IMR-90 (cell line): Measurements from ENCODE around the gene CYP27B1. TPM values are rescaled to one million over a fixed set of nuclear protein-coding genes. Genes with fewer than 3 reads are reported as not detected.

Experiments used
- ATAC-seq: fragments of 200-7000 bp; cut with Tn5 transposase; 2 replicates; pipeline ENCODE4 v1.9.1; 2020; ENCODE audit warnings: low read depth, mild to moderate bottlenecking, moderate library complexity
- BruUV-seq: library from RNA; stranded (reverse); fragments of 400-500 nt; replicated peaks from 2 replicates; lab custom pipeline; 2021; lab: Mats Ljungman, UMichigan
- CTCF ChIA-PET: fragments of 300-600 bp; formaldehyde crosslinking; extraction: SDS; loops from one replicate; lab custom pipeline; 2021; ENCODE audit warnings: antibody characterized with exemption; lab: Yijun Ruan, JAX
- POLR2A ChIA-PET: fragments of 300-600 bp; sonication (Branson Sonifier 250); formaldehyde crosslinking; loops from one replicate; lab custom pipeline; 2022; ENCODE audit warnings: antibody characterized with exemption; ENCODE audit not compliant: unreplicated experiment; lab: Charles Lee
- DNase-seq: peaks from one replicate; pipeline ENCODE4 v3.0.0; 2013
- H2AFZ ChIP-seq: replicated peaks from 2 replicates; pipeline ENCODE3; 2013; ENCODE audit warnings: low read length, mild to moderate bottlenecking; ENCODE audit not compliant: poor library complexity
- H2AK5ac ChIP-seq: 2 replicates; pipeline ENCODE4 v1.6.1; 2013; ENCODE audit warnings: low read depth, low read length, inconsistent platforms
- H2AK9ac ChIP-seq: replicated peaks from 2 replicates; pipeline ENCODE3; 2013; ENCODE audit warnings: mild to moderate bottlenecking, low read depth, low read length, moderate library complexity; ENCODE audit not compliant: poor library complexity
- H2BK120ac ChIP-seq: 2 replicates; pipeline ENCODE4 v1.6.1; 2013; ENCODE audit warnings: low read depth, low read length, inconsistent platforms
- H2BK15ac ChIP-seq: 3 replicates; pipeline ENCODE4 v1.6.1; 2013; ENCODE audit warnings: low read depth, low read length, inconsistent platforms
- H2BK20ac ChIP-seq: 2 replicates; pipeline ENCODE4 v1.6.1; 2013; ENCODE audit warnings: low read depth, mild to moderate bottlenecking, inconsistent platforms, low read length, moderate library complexity
- H2BK5ac ChIP-seq: 2 replicates; pipeline ENCODE4 v1.6.1; 2013; ENCODE audit warnings: mild to moderate bottlenecking, low read depth, low read length, inconsistent platforms; ENCODE audit not compliant: poor library complexity, severe bottlenecking
- H3K14ac ChIP-seq: replicated peaks from 2 replicates; pipeline ENCODE4 v1.6.1; 2013; ENCODE audit warnings: low read depth, low read length, inconsistent platforms
- H3K18ac ChIP-seq: 2 replicates; pipeline ENCODE4 v1.6.1; 2013; ENCODE audit warnings: low read depth, low read length, control low read depth
- H3K23ac ChIP-seq: 2 replicates; pipeline ENCODE4 v1.6.1; 2013; ENCODE audit warnings: low read depth, low read length, inconsistent platforms
- H3K27ac ChIP-seq: 2 replicates; pipeline ENCODE4 v1.5.1; 2013; ENCODE audit warnings: mild to moderate bottlenecking, control low read depth, low read length; ENCODE audit not compliant: insufficient read depth
- H3K27me3 ChIP-seq: 2 replicates; pipeline ENCODE4 v1.6.1; 2013; ENCODE audit warnings: low read length; ENCODE audit not compliant: control insufficient read depth, insufficient read depth
- H3K36me3 ChIP-seq: 2 replicates; pipeline ENCODE4 v1.6.1; 2013; ENCODE audit warnings: low read length, mixed read lengths; ENCODE audit not compliant: control insufficient read depth, insufficient read depth
- H3K4ac ChIP-seq: 2 replicates; pipeline ENCODE4 v1.6.1; 2013; ENCODE audit warnings: low read depth, low read length, inconsistent platforms
- H3K4me1 ChIP-seq: 2 replicates; pipeline ENCODE4 v1.6.1; 2013; ENCODE audit warnings: low read length, mixed read lengths; ENCODE audit not compliant: control insufficient read depth, insufficient read depth
- H3K4me2 ChIP-seq: 2 replicates; pipeline ENCODE4 v1.6.1; 2013; ENCODE audit warnings: low read depth, mild to moderate bottlenecking, control low read depth, low read length, moderate library complexity
- H3K4me3 ChIP-seq: 2 replicates; pipeline ENCODE4 v1.5.1; 2013; ENCODE audit warnings: low read depth, mild to moderate bottlenecking, control low read depth, low read length, moderate library complexity; ENCODE audit not compliant: insufficient read depth
- H3K56ac ChIP-seq: 2 replicates; pipeline ENCODE4 v1.6.1; 2013; ENCODE audit warnings: low read length, inconsistent platforms; ENCODE audit not compliant: insufficient read depth; ENCODE audit errors: extremely low read depth
- H3K79me1 ChIP-seq, 2 experiments: 2 replicates each; pipeline ENCODE4 v1.6.1; 2013; ENCODE audit warnings: low read length in 2 of 2, inconsistent platforms in 1 of 2, low read depth in 1 of 2
- H3K9ac ChIP-seq: 2 replicates; pipeline ENCODE4 v1.6.1; 2013; ENCODE audit warnings: low read depth, low read length, control low read depth
- H3K9me1 ChIP-seq: 2 replicates; pipeline ENCODE4 v1.6.1; 2013; ENCODE audit warnings: low read length, inconsistent platforms; ENCODE audit not compliant: insufficient read depth
- H3K9me3 ChIP-seq: 2 replicates; pipeline ENCODE4 v1.6.1; 2013; ENCODE audit warnings: low read length; ENCODE audit not compliant: control insufficient read depth, insufficient read depth
- H4K20me1 ChIP-seq: 2 replicates; pipeline ENCODE4 v1.6.1; 2013; ENCODE audit warnings: low read length, inconsistent platforms; ENCODE audit not compliant: insufficient read depth
- H4K5ac ChIP-seq: 2 replicates; pipeline ENCODE4 v1.6.1; 2013; ENCODE audit warnings: mild to moderate bottlenecking, low read depth, low read length, control low read depth
- H4K8ac ChIP-seq, 2 experiments: 2 replicates each; pipeline ENCODE4 v1.6.1; 2013; ENCODE audit warnings: low read depth in 2 of 2, low read length in 2 of 2, control low read depth in 1 of 2, inconsistent platforms in 1 of 2
- H4K91ac ChIP-seq: 2 replicates; pipeline ENCODE4 v1.6.1; 2013; ENCODE audit warnings: low read depth, low read length, inconsistent platforms; ENCODE audit not compliant: insufficient read depth
- BHLHE40 ChIP-seq: fragments of 150-350 bp; IDR thresholded peaks from 2 replicates; pipeline ENCODE4 v1.6.1; 2016; ENCODE audit warnings: mild to moderate bottlenecking, low read depth, low read length
- FOS ChIP-seq: fragments of 150-350 bp; IDR thresholded peaks from 2 replicates; pipeline ENCODE4 v1.6.1; 2016; ENCODE audit warnings: low read depth, low read length
- MAZ ChIP-seq: IDR thresholded peaks from 2 replicates; pipeline ENCODE4 v1.6.1; 2012; ENCODE audit warnings: low read depth, mild to moderate bottlenecking, low read length, improper control_type of control experiment, moderate library complexity, borderline replicate concordance
- NFE2L2 ChIP-seq: fragments of 150-350 bp; IDR thresholded peaks from 2 replicates; pipeline ENCODE4 v1.6.1; 2016; ENCODE audit warnings: low read depth, mild to moderate bottlenecking, low read length
- RFX5 ChIP-seq: IDR thresholded peaks from 2 replicates; pipeline ENCODE4 v1.8.0; 2012; ENCODE audit warnings: low read depth, mild to moderate bottlenecking, low read length, moderate library complexity
- SMC3 ChIP-seq: fragments of 150-350 bp; IDR thresholded peaks from 2 replicates; pipeline ENCODE4 v1.6.1; 2016; ENCODE audit warnings: low read depth, mild to moderate bottlenecking, antibody characterized with exemption, low read length, moderate library complexity
- WGBS, 2 experiments: methylation state at CpG; one replicate each; pipeline versions ENCODE4 v1.1.5 to v1.1.7; 2013; ENCODE audit warnings: missing lambda C conversion rate in 2 of 2; ENCODE audit not compliant: insufficient read length in 1 of 2; ENCODE audit errors: extremely low coverage in 2 of 2; 5-methylcytosine and 5-hydroxymethylcytosine counted together
- dilution Hi-C: fragments of 300-500 bp; cut with HindIII; formaldehyde crosslinking; loops from one replicate; pipeline ENCODE4 v1.14.3; 2018; ENCODE audit warnings: low sequenced_read_pairs; ENCODE audit not compliant: unreplicated experiment
- in situ Hi-C: fragments of 300-500 bp; cut with MboI; formaldehyde crosslinking; loops from 3 replicates; pipeline ENCODE4 v1.14.3; 2019; ENCODE audit warnings: low sequenced_read_pairs, inconsistent platforms, mixed read lengths
- intact Hi-C: fragments of 100-400 bp; cut with micrococcal nuclease; formaldehyde crosslinking; loops from 2 replicates; pipeline ENCODE4 v1.10.0; 2022
- microRNA-seq, 2 experiments: library from miRNA; stranded (forward) in 1 of 2; unstranded in 1 of 2; fragments of 10-50 nt in 1 of 2; fragments of <30 nt in 1 of 2; gene quantifications in 1 of 2; microRNA quantifications in 1 of 2; one replicate each; pipeline versions ENCODE3 to v1.1.0; 2013 to 2020; ENCODE audit not compliant: insufficient read depth in 1 of 2, insufficient read length in 1 of 2, unreplicated experiment in 1 of 2
- polyA plus RNA-seq, 3 experiments: library from polyadenylated mRNA; depleted of rRNA; stranded (reverse); fragments of >200 nt; gene quantifications; 2 replicates each; pipeline ENCODE4 v1.2.3, GENCODE V29; 2012; ENCODE audit warnings: low replicate concordance in 1 of 3
- small RNA-seq, 5 experiments: library from RNA; depleted of rRNA; stranded (forward); fragments of <200 nt; gene quantifications; one replicate each; pipeline ENCODE3, GENCODE V24; 2012
- total RNA-seq: library from RNA; depleted of rRNA; stranded (reverse); fragments of >200 nt; gene quantifications from 2 replicates; pipeline ENCODE4 v1.2.3, GENCODE V29; 2012; rRNA removed
- TF ChIP-seq, protein P1 (sequence below): conservative IDR thresholded peaks from 2 replicates; pipeline ENCODE4 v1.5.1; 2012; ENCODE audit warnings: mild to moderate bottlenecking, low read depth, low read length, improper control_type of control experiment

Gene CYP27B1
- total and polyA plus RNA-seq, 2 of the 4 experiments (the other 2 are of a cell fraction): 0.36 to 1.3 TPM

GRCh38 chr12:57712701-57713100 is 54.2 kb downstream of the CYP27B1 start:
- no CpG with 5 or more reads among the region's 3 CpGs for WGBS, 2 experiments
- no peak overlapping the region for H3K18ac ChIP-seq
- no peak overlapping the region for H3K56ac ChIP-seq
- POLR2A ChIA-PET: no interaction called here
- no peak overlapping the region for H3K23ac ChIP-seq
- CTCF ChIA-PET: interaction anchor here (1.6 kb wide), 1 partner anchor 19 kb away, joined by 3 read pairs; the partner anchor contains the start of gene OS9
- H2BK20ac ChIP-seq: no peak overlapping the region
- DNase-seq: no peak
- intact Hi-C loops: no loop called here
- H3K27ac ChIP-seq: no peak overlapping the region
- no peaks in the 10 kb centered on the region; a peak in 1 of 4 replicates for H3K79me1 ChIP-seq
- no peak overlapping the region for H2AFZ ChIP-seq
- H3K27me3 ChIP-seq: no peaks in the 10 kb centered on the region
- no peak overlapping the region for H2AK5ac ChIP-seq
- no peak overlapping the region for H4K91ac ChIP-seq
- H3K4ac ChIP-seq: no peak overlapping the region
- no peaks in the 10 kb centered on the region for H3K9me3 ChIP-seq
- no peak for ATAC-seq
- no peaks in the 10 kb centered on the region for H3K4me1 ChIP-seq
- no peak overlapping the region for H4K8ac ChIP-seq
- no peak overlapping the region for H2BK120ac ChIP-seq
- H3K9ac ChIP-seq: no peak overlapping the region
- H3K14ac ChIP-seq: no peak overlapping the region
- no peak overlapping the region for H3K4me2 ChIP-seq
- dilution Hi-C loops: no loop called here
- no peak overlapping the region for H2AK9ac ChIP-seq
- TF ChIP-seq RFX5 (no peak), MAZ (no peak), FOS (no peak), SMC3 (no peak), NFE2L2 (no peak), BHLHE40 (no peak)
- TF ChIP-seq, protein P1, sequence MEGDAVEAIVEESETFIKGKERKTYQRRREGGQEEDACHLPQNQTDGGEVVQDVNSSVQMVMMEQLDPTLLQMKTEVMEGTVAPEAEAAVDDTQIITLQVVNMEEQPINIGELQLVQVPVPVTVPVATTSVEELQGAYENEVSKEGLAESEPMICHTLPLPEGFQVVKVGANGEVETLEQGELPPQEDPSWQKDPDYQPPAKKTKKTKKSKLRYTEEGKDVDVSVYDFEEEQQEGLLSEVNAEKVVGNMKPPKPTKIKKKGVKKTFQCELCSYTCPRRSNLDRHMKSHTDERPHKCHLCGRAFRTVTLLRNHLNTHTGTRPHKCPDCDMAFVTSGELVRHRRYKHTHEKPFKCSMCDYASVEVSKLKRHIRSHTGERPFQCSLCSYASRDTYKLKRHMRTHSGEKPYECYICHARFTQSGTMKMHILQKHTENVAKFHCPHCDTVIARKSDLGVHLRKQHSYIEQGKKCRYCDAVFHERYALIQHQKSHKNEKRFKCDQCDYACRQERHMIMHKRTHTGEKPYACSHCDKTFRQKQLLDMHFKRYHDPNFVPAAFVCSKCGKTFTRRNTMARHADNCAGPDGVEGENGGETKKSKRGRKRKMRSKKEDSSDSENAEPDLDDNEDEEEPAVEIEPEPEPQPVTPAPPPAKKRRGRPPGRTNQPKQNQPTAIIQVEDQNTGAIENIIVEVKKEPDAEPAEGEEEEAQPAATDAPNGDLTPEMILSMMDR: no peak
- no peak overlapping the region for H2BK5ac ChIP-seq
- no TSS peak for BruUV-seq
- no peak overlapping the region for H2BK15ac ChIP-seq
- H3K9me1 ChIP-seq: no peaks in the 10 kb centered on the region
- H4K5ac ChIP-seq: no peak overlapping the region
- H4K20me1 ChIP-seq: no peaks in the 10 kb centered on the region
- in situ Hi-C loops: no loop called here
- H3K36me3 ChIP-seq: peaks cover 25% of the 10 kb centered on the region
- no peak overlapping the region for H3K4me3 ChIP-seq

Small RNA genes lying within 50 kb of the gene (microRNA-seq; reads per million reads assigned to microRNA genes)
- gene MIR6759 (ENCODE audit: unreplicated experiment) (not detected), gene RNU6-1083P (ENCODE audit: insufficient read depth, insufficient read length) (not detected)

Small RNA genes lying within 50 kb of the gene (small RNA-seq; reads per million reads assigned to genes)
- 0 reads per million in 5 experiments for gene RNU6-1083P

Other genes with a start within 250 kb of the CYP27B1 start
- 12.2 and 19.4 TPM in 2 replicates for gene DDIT3, start 246.6 kb downstream of the CYP27B1 start, total RNA-seq
- gene DDIT3, start 246.6 kb downstream of the CYP27B1 start, polyA plus RNA-seq (2012; rRNA removed): 29.8 and 54.4 TPM in 2 replicates
- 0.90 and 1.4 TPM in 2 replicates for gene MBD6, start 244.3 kb downstream of the CYP27B1 start, total RNA-seq
- gene MBD6, start 244.3 kb downstream of the CYP27B1 start, polyA plus RNA-seq (2012; rRNA removed): 7.9 and 9.3 TPM in 2 replicates
- 114 and 125 TPM in 2 replicates for gene DCTN2, start 219.9 kb downstream of the CYP27B1 start, total RNA-seq
- gene DCTN2, start 219.9 kb downstream of the CYP27B1 start, polyA plus RNA-seq (2012; rRNA removed): 107 and 130 TPM in 2 replicates
- gene KIF5A, start 217.0 kb downstream of the CYP27B1 start, total RNA-seq: under 0.01 and 0.18 TPM in 2 replicates
- 0.09 and 0.15 TPM in 2 replicates for gene KIF5A, start 217.0 kb downstream of the CYP27B1 start, polyA plus RNA-seq (2012; rRNA removed)
- 12.5 and 14.4 TPM in 2 replicates for gene PIP4K2C, start 175.9 kb downstream of the CYP27B1 start, total RNA-seq
- gene PIP4K2C, start 175.9 kb downstream of the CYP27B1 start, polyA plus RNA-seq (2012; rRNA removed): 20.0 and 23.1 TPM in 2 replicates
- gene DTX3, start 162.3 kb downstream of the CYP27B1 start, total RNA-seq: 2.8 and 2.9 TPM in 2 replicates
- gene DTX3, start 162.3 kb downstream of the CYP27B1 start, polyA plus RNA-seq (2012; rRNA removed): 13.1 and 14.6 TPM in 2 replicates
- 6.3 and 7.8 TPM in 2 replicates for gene ARHGEF25, start 155.6 kb downstream of the CYP27B1 start, total RNA-seq
- 17.1 and 17.9 TPM in 2 replicates for gene ARHGEF25, start 155.6 kb downstream of the CYP27B1 start, polyA plus RNA-seq (2012; rRNA removed)
- gene B4GALNT1, start 133.9 kb downstream of the CYP27B1 start, total RNA-seq: 0.18 and 0.28 TPM in 2 replicates
- 0.62 and 0.66 TPM in 2 replicates for gene B4GALNT1, start 133.9 kb downstream of the CYP27B1 start, polyA plus RNA-seq (2012; rRNA removed)
- 159 and 182 TPM in 2 replicates for gene OS9, start 72.9 kb downstream of the CYP27B1 start, total RNA-seq
- 188 and 272 TPM in 2 replicates for gene OS9, start 72.9 kb downstream of the CYP27B1 start, polyA plus RNA-seq (2012; rRNA removed)
- 0.18 and 0.28 TPM in 2 replicates for gene AGAP2, start 28.3 kb downstream of the CYP27B1 start, total RNA-seq
- 0.03 and 0.07 TPM in 2 replicates for gene AGAP2, start 28.3 kb downstream of the CYP27B1 start, polyA plus RNA-seq (2012; rRNA removed)
- gene TSPAN31, start 22.0 kb downstream of the CYP27B1 start, total RNA-seq: 51.1 and 71.2 TPM in 2 replicates
- 9.9 and 12.3 TPM in 2 replicates for gene TSPAN31, start 22.0 kb downstream of the CYP27B1 start, polyA plus RNA-seq (2012; rRNA removed)
- gene CDK4, start 14.8 kb downstream of the CYP27B1 start, total RNA-seq: 239 and 297 TPM in 2 replicates
- gene CDK4, start 14.8 kb downstream of the CYP27B1 start, polyA plus RNA-seq (2012; rRNA removed): 252 and 261 TPM in 2 replicates
- gene MARCHF9, start 12.0 kb downstream of the CYP27B1 start, total RNA-seq: 1.1 TPM in 2 replicates
- 4.7 and 5.4 TPM in 2 replicates for gene MARCHF9, start 12.0 kb downstream of the CYP27B1 start, polyA plus RNA-seq (2012; rRNA removed)
- 10.8 and 12.4 TPM in 2 replicates for gene METTL1, start 5.0 kb upstream of the CYP27B1 start, total RNA-seq
- gene METTL1, start 5.0 kb upstream of the CYP27B1 start, polyA plus RNA-seq (2012; rRNA removed): 27.5 and 31.4 TPM in 2 replicates
- 3.2 and 3.6 TPM in 2 replicates for gene EEF1AKMT3, start 5.5 kb upstream of the CYP27B1 start, total RNA-seq
- gene EEF1AKMT3, start 5.5 kb upstream of the CYP27B1 start, polyA plus RNA-seq (2012; rRNA removed): 7.6 and 8.1 TPM in 2 replicates
- gene TSFM, start 15.7 kb upstream of the CYP27B1 start, total RNA-seq: 10.8 and 11.5 TPM in 2 replicates
- gene TSFM, start 15.7 kb upstream of the CYP27B1 start, polyA plus RNA-seq (2012; rRNA removed): 14.0 and 16.3 TPM in 2 replicates
- gene AVIL, start 51.7 kb upstream of the CYP27B1 start, total RNA-seq: 1.1 and 1.3 TPM in 2 replicates
- 2.1 and 2.5 TPM in 2 replicates for gene AVIL, start 51.7 kb upstream of the CYP27B1 start, polyA plus RNA-seq (2012; rRNA removed)
- 79.4 and 114 TPM in 2 replicates for gene CTDSP2, start 79.7 kb upstream of the CYP27B1 start, total RNA-seq
- 150 and 156 TPM in 2 replicates for gene CTDSP2, start 79.7 kb upstream of the CYP27B1 start, polyA plus RNA-seq (2012; rRNA removed)
- gene ATP23, start 174.5 kb upstream of the CYP27B1 start, total RNA-seq: 7.2 TPM in 2 replicates
- gene ATP23, start 174.5 kb upstream of the CYP27B1 start, polyA plus RNA-seq (2012; rRNA removed): 5.4 and 6.4 TPM in 2 replicates